GM21360 (cell line): ENCODE measurements around the gene U2AF1L4.

Experiments used
- ATAC-seq: cut with Tn5 transposase; IDR thresholded peaks from one replicate; pipeline ENCODE4 v1.9.1; 2021; ENCODE audit warnings: mild to moderate bottlenecking, moderate library complexity; ENCODE audit not compliant: unreplicated experiment

U2AF1L4 gene

DNA sequence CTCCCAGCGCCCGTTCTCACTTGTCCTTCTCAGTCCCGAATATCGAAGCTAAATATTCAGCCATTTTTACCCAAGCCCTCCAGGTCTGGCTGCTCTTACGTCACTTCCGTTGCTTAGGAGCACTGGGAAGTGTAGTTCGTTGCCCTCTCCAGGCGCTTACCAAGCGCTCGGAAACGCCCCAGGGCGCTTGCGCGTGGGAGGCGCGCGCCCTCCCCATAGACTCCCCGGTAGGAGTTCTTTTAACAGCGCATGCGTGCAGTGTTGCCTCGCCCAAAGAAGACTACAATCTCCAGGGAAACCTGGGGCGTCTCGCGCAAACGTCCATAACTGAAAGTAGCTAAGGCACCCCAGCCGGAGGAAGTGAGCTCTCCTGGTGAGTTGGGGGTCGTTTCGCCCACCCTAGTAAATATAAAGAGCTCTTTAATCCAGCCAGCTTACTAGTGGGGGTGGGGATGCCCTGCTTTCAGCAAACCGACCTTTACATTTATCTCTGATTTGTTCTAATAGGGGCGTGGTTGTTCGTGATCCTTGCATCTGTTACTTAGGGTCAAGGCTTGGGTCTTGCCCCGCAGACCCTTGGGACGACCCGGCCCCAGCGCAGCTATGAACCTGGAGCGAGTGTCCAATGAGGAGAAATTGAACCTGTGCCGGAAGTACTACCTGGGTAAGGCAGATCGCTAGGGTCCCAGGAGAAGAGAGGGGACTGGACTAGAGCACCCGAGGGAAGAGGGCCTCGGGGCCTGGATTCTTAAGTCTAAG, at the start of gene U2AF1L4, which contains the start of gene PSENEN:
U2AF1L4 (minus strand) TSS at position 91 of the 759 bp plus-strand sequence; CDS start at position 64, 27 bp downstream.
PSENEN (plus strand) TSS at position 324 of the 759 bp plus-strand sequence; CDS start at position 604, 280 bp downstream.
- peak; percentile 41 for ATAC-seq

DNA sequence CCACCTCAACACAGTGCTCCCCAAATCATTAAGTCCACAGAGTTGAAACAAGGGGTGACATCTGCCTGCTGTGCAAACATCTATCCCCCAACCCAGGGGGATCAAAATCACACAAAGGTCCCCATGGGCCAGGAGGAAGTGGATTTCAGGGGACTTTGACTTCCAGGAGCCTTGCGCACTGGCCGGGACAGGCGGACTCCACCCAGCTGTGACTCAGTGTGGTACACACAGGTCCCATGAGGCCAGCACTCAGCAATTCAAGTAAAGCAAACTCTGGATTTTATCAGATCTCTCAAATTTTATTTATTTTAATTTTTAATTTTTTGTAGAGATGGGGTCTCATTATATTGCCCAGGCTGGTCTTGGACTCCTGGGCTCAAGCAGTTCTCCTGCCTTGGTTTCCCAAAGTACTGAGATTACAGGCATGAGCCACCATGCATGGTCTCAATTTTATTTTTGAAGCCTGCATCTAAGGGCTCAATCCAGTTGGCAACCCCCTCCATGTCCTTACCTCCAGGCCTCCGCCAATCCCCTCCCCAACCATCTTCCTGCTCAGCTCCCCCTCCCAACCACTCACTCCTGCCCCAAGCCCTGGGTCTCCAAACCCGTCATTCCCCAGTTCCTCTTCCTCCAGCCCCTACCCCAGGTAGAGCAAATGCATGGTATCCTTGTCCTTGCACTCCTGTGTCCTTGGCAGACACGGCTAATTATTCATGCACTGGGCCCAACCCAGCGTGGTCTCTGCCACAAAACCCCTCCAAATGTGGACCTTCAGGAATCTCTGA, 48.4 kb upstream of the U2AF1L4 start:
- ATAC-seq: no peak

DNA sequence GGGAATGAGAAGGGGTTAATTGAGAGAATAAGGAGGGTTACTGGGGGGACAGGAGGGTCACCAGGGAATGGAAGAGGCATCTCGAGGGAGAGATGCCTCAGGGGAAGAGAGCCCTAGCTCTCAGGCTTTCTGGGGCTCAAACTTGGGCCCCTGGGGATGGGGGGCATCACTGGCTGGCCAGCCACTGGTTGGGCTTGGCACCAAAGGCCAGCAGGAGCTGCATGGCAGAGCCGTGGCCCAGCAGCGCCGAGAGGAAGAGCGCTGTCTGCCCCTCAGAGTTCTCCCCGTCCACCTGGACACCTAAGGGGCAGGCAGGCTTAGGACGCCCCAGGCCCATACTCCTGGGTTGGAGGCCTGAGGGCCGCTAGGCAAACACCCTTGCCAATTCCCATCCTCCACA, 47.7 kb upstream of the U2AF1L4 start:
- no peak for ATAC-seq

- ATAC-seq: no peak
Measured at GRCh38 chr19:35792312-35792711, 47.1 kb upstream of the U2AF1L4 start.

- ATAC-seq: no peak
Measured at GRCh38 chr19:35791814-35792279, 46.6 kb upstream of the U2AF1L4 start.

DNA sequence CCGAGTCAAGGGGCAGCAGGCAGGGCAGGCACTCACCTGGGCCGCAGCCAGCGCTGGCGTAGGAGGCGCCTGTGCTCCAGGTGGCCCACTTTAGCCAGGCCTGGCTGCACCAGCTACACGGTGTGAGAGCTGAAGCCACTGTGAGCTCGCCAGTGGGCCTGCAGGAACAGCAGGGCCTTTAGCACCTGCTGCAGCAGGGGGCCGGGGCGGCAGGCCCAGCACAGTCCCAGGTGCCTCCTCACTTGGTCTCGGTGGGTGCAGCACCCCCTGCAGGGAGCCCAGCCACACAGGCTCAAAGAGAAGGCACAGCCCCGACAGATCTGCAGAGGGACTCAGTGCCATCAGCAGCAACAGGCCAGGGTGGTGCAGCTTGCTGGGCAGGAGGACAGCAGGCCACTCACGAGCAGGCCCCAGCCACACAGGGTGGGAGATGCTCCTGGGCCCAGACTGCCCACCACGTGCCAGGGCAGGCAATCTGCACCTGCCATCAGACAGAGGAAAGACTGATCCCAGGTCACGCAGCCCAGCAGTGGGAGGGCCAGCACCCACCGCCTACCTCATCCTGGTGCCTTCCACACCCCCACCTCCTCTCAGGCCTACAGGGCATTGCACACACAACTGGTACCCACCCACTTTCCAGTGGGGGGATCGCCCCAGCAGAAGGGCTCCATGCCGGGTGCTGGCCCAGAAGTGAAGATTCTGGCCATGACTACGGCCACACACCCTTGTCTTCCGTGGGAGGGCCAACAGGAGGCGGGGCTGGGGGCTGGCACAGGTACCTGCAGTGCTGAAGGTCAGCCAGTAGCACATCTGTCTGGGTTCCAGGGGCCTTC, 46.0 kb upstream of the U2AF1L4 start:
- no peak for ATAC-seq

GRCh38 chr19:35789978-35790944, 45.0 kb upstream of the U2AF1L4 start:
- ATAC-seq: no peak

DNA sequence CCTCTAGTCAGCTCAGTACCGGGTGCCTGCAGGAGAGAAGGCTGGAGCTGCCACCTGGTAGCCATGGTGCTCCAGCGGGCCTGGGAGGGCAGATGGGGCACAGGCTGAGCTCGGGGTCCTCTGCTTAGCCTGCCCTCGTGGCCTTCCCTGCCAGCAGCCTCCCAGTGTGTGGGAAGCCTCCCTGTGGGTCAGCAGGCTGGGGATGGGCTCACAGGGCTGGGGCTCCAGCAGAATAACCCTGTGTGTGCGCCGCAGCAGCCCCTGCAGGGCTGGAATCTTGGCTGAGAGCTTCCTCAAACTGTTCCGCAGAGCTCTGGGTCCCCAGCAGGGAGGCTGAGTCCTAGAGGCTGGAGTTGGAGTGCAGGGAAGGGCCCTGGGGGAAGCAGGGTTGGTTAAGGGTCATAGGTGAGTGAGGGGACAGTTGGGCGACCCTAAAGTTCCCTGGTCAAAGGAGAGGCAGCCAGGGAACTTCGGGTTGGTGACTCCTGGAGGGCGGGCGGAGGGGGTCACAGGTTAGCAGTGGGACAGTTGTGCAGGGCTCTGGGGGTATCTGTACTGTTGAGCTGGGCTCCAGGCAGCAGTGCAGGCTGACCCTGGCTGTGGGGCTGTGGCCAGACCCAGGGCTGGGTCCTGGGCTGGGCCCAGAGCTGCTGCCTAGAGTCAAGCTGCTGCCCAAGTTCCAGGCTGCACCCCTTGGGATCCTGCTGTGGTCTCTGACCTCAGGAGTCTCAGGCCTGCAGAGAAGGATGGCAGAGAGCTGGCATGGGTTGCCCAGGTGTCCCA, 44.2 kb upstream of the U2AF1L4 start:
- ATAC-seq: no peak

GRCh38 chr19:35788205-35788960, 43.2 kb upstream of the U2AF1L4 start:
- no peak for ATAC-seq

GRCh38 chr19:35787227-35787799, 42.1 kb upstream of the U2AF1L4 start:
- ATAC-seq: no peak

DNA sequence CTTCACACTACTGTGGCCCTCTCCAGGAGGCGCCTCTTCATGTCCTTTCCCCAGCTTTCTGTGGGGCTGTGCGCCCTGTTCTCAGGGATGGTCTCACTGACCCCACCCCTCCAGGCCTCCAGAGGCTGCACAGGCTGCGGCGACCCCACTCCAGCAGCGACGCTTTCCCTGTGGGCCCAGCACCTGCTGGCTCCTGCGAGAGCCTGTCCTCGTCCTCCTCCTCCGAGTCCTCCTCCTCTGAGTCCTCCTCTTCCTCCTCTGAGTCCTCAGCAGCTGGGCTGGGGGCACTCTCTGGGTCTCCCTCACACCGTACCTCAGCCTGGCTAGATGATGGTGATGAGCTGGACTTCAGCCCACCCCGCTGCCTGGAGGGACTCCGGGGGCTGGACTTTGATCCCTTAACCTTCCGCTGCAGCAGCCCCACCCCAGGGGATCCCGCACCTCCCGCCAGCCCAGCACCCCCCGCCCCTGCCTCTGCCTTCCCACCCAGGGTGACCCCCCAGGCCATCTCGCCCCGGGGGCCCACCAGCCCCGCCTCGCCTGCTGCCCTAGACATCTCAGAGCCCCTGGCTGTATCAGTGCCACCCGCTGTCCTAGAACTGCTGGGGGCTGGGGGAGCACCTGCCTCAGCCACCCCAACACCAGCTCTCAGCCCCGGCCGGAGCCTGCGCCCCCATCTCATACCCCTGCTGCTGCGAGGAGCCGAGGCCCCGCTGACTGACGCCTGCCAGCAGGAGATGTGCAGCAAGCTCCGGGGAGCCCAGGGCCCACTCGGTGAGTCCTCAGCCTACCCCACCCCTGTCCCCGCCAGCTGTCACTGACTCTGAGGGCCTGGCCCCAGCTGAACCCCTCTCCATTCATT, 41.3 kb upstream of the U2AF1L4 start:
- no peak for ATAC-seq

DNA sequence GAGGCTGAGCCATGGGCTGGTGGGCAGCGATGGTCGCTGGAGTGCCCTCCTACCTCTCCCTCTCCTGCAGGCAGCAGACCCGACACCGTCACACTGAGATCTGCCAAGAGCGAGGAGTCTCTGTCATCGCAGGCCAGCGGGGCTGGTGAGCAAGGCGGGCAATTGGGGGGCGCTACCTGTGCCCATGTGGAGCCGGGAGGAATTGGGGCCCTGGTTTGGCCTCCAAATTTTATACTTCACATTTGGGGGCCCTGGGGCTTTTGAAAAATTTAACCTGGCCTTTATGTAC, 40.1 kb upstream of the U2AF1L4 start:
- ATAC-seq: no peak

- no peak for ATAC-seq
Measured at GRCh38 chr19:35784503-35785338, 39.5 kb upstream of the U2AF1L4 start.

DNA sequence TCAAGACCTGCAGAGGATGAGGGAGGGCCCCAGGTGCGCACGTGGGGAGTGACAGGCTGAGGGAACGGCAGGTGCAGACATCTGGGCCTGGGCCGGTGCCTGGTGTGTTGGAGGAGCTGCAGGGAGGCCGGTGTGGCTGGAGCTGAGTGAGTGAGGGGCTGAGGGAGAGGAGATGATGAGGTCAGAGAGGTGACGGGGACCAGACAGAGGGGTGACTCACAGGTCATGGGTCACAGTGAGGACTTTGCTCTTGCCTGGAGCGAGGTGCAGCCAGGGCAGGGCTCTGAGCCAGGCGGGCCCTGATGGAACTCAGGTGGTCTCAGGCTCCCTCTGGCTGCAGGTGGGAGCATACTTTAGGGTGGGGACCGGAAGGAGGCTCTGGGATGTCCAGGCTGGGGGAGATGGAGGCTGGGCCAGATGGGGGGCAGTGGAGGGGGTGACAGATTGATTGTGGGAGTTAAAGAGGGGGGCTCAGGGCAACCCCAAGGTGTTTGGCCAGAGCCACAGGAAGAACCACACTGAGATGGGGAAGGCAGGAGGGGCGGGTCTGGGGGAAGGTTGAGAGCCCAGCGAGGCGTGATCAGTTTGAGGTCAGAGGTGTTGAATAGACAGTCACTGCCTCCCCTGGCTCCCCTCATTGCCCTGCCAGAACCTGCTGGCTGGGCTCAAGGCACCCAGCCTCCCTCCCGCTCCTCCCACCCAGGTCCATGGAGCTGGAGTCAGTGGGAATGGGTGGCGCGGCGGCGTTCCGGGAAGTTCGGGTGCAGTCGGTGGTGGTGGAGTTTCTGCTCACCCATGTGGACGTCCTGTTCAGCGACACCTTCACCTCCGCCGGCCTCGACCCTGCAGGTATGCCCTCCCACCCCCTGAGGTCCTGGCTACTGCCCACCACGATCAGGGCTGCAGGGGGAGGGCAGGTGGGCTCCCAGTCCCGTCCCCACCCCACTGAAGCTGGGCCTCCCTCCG, 38.5 kb upstream of the U2AF1L4 start:
- ATAC-seq: no peak

GRCh38 chr19:35782589-35782988, 37.4 kb upstream of the U2AF1L4 start:
- ATAC-seq: no peak
